Neural cell (in vitro differentiated cells): ENCODE results near the gene SYCE3. TPM values are rescaled to one million over a fixed set of nuclear protein-coding genes. Genes with fewer than 3 reads are reported as not detected.
"Not testable (repeated sequence)": the region's sequence is repeated elsewhere in the genome, so short reads cannot be mapped to it uniquely, and the experiment has no call there.

Experiments
- H2AFZ ChIP-seq: fragments of 200-600, 300-800 bp; sonication (generic), shearing (Covaris generic); 2 replicates; pipeline ENCODE4 v1.6.0; 2014; ENCODE audit warnings: low read depth, mild to moderate bottlenecking, antibody characterized with exemption, low read length, moderate library complexity
- H3F3A ChIP-seq: fragments of 200-600 bp; shearing (Covaris generic); 2 replicates; pipeline ENCODE4 v1.6.1; 2016; ENCODE audit warnings: mild to moderate bottlenecking, moderate library complexity, mixed read lengths, antibody characterized with exemption, low read length; ENCODE audit not compliant: insufficient read depth, poor library complexity, severe bottlenecking
- H3K27ac ChIP-seq: fragments of 200-600, 300-800 bp; sonication (generic), shearing (Covaris generic); 2 replicates; pipeline ENCODE4 v1.5.1; 2014; ENCODE audit warnings: mild to moderate bottlenecking, low read length, moderate library complexity
- H3K27me3 ChIP-seq: fragments of 300-800, 200-600 bp; sonication (generic), shearing (Covaris generic); 2 replicates; pipeline ENCODE4 v1.6.0; 2014; ENCODE audit warnings: mild to moderate bottlenecking, low read depth, low read length, moderate library complexity; ENCODE audit not compliant: insufficient read depth
- H3K36me3 ChIP-seq: fragments of 300-800, 200-600 bp; sonication (generic), shearing (Covaris generic); 2 replicates; pipeline ENCODE4 v1.5.1; 2014; ENCODE audit warnings: mild to moderate bottlenecking, antibody characterized with exemption, low read length, moderate library complexity; ENCODE audit not compliant: insufficient read depth
- H3K4me2 ChIP-seq: fragments of 300-800, 200-600 bp; sonication (generic), shearing (Covaris generic); 2 replicates; pipeline ENCODE4 v1.6.0; 2014; ENCODE audit warnings: mild to moderate bottlenecking, low read length
- H3K4me3 ChIP-seq: fragments of 300-800, 200-600 bp; sonication (generic), shearing (Covaris generic); 2 replicates; pipeline ENCODE4 v1.5.1; 2014; ENCODE audit warnings: mild to moderate bottlenecking, low read length, moderate library complexity
- H3K79me2 ChIP-seq: fragments of 200-600 bp; shearing (Covaris generic); replicated peaks from 2 replicates; pipeline ENCODE4 v1.6.0; 2014; ENCODE audit warnings: mild to moderate bottlenecking, low read length, moderate library complexity; ENCODE audit not compliant: insufficient read depth
- H3K9ac ChIP-seq: fragments of 300-800, 200-600 bp; sonication (generic), shearing (Covaris generic); 2 replicates; pipeline ENCODE4 v1.6.1; 2016; ENCODE audit warnings: mild to moderate bottlenecking, low read length, mixed read lengths
- H3K9me2 ChIP-seq: fragments of 200-600 bp; shearing (Covaris generic); 2 replicates; pipeline ENCODE4 v1.6.1; 2016; ENCODE audit warnings: mild to moderate bottlenecking, low read length, mixed read lengths; ENCODE audit not compliant: insufficient read depth
- H3K9me3 ChIP-seq: fragments of 200-600, 300-800 bp; sonication (generic), shearing (Covaris generic); 2 replicates; pipeline ENCODE4 v1.6.1; 2016; ENCODE audit warnings: mild to moderate bottlenecking, mixed run types, low read length, moderate library complexity, mixed read lengths
- H4K20me1 ChIP-seq: fragments of 200-600 bp; shearing (Covaris generic); 2 replicates; pipeline ENCODE4 v1.6.1; 2016; ENCODE audit warnings: mild to moderate bottlenecking, mixed run types; ENCODE audit not compliant: insufficient read depth
- EP300 ChIP-seq: fragments of 450-650 bp; conservative IDR thresholded peaks from 2 replicates; pipeline ENCODE4 v1.6.1; 2014; ENCODE audit warnings: antibody characterized with exemption, mild to moderate bottlenecking, moderate library complexity; ENCODE audit not compliant: poor library complexity, severe bottlenecking
- EZH2 ChIP-seq: fragments of 200-600, 300-800 bp; shearing (Covaris generic), sonication (generic); IDR thresholded peaks from 2 replicates; pipeline ENCODE4 v1.6.1; 2014; ENCODE audit warnings: antibody characterized with exemption, low read length, borderline replicate concordance, mild to moderate bottlenecking; ENCODE audit not compliant: insufficient read depth, poor library complexity, severe bottlenecking
- MXI1 ChIP-seq: fragments of 450-650 bp; conservative IDR thresholded peaks from 2 replicates; pipeline ENCODE4 v1.6.1; 2014; ENCODE audit warnings: antibody characterized with exemption, mild to moderate bottlenecking; ENCODE audit not compliant: poor library complexity, severe bottlenecking
- POLR2AphosphoS5 ChIP-seq: IDR thresholded peaks from 2 replicates; pipeline ENCODE4 v1.6.1; 2012
- RAD21 ChIP-seq: fragments of 450-650 bp; conservative IDR thresholded peaks from 2 replicates; pipeline ENCODE4 v1.6.1; 2014; ENCODE audit warnings: antibody characterized with exemption, mild to moderate bottlenecking, moderate library complexity
- SMC3 ChIP-seq: fragments of 450-650 bp; conservative IDR thresholded peaks from 2 replicates; pipeline ENCODE4 v1.6.1; 2014; ENCODE audit warnings: antibody characterized with exemption, mild to moderate bottlenecking, moderate library complexity; ENCODE audit not compliant: poor library complexity
- TAF1 ChIP-seq: IDR thresholded peaks from 2 replicates; pipeline ENCODE4 v1.6.1; 2012; ENCODE audit warnings: low read depth
- polyA plus RNA-seq: library from polyadenylated mRNA; depleted of rRNA; stranded (reverse); fragments of >200 nt; gene quantifications from 2 replicates; pipeline ENCODE4 v1.2.3, GENCODE V29; 2014
- TF ChIP-seq, protein P1 (sequence below): fragments of 450-650 bp; IDR thresholded peaks from 2 replicates; pipeline ENCODE4 v1.5.1; 2014; ENCODE audit warnings: antibody characterized with exemption, mild to moderate bottlenecking, moderate library complexity; ENCODE audit not compliant: poor library complexity, severe bottlenecking
- TF ChIP-seq, protein P2 (sequence below): IDR thresholded peaks from 2 replicates; pipeline ENCODE4 v1.6.1; 2012; ENCODE audit warnings: borderline replicate concordance

Gene SYCE3
- polyA plus RNA-seq, 1 donor from 2014 or later: not detected

DNA sequence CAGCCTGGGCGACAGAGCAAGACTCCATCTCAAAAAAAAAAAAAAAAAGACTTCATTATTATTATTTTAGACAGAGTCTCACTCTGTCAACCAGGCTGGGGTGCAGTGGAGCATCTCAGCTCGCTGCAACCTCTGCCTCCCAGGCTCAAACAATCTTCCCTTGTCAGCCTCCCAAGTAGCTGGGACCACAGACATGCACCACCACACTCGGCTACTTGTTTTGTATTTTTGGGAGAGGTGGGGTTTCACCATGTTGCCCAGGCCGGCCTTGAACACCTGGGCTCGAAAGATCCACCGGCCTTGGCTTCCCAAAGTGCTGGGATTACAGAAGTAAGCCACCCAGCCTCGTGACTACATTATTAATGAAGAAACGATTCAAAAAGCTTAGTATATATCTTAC lies 27.6 kb downstream of the SYCE3 start:
- Histone ChIP-seq H3F3A (no peaks in the 10 kb centered on the region), H3K9me3 (no peaks in the 10 kb centered on the region), H3K36me3 (no peaks in the 10 kb centered on the region), H3K4me3 (no peak overlapping the region), H3K27ac (no peak overlapping the region), H3K9ac (no peak overlapping the region), H3K27me3 (peaks cover 26% of the 10 kb centered on the region), H4K20me1 (no peaks in the 10 kb centered on the region), H2AFZ (no peak overlapping the region), H3K4me2 (no peak overlapping the region), H3K79me2 (no peaks in the 10 kb centered on the region), H3K9me2 (no peaks in the 10 kb centered on the region)
- TF ChIP-seq POLR2AphosphoS5 (no peak), EZH2 (no peak), MXI1 (no peak)

DNA sequence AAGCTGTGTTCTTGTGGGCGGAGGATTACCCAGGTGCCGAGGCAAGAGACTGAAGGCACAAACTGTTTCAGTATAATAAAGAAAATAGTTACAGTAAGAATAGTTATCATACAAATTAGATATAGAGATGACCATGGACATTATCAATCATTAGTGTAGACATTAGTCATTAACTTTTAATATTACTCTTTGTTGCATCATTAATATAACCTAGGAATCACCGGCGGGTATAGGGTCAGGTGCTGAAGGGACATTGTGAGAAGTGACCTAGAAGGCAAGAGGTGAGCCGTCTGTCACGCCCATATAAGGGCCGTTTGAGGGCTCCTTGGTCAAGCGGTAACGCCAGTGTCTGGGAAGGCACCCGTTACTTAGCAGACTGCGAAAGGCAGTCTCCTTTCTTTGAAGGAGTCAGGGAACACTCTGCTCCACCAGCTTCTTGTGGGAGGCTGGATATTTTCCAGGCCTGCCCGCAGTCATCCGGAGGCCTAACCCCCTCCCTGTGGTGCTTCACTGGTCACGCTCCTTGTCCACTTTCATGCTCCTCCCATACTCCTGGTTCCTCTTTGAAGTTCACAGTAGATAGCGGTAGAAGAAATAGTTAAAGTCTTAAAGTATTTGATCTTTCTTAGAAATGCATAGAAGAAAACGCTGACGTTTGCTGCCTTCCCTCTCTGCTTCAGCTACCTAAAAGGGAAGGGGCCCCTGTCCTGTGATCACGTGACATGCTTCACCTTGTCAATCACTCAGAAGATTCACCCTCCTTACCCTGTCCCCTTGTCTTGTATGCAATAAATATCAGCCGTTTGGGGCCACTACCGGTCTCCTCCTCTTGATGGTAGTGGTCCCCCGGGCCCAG lies 28.6 kb downstream of the SYCE3 start:
- H3K27ac ChIP-seq, H3K9me2 ChIP-seq, H3F3A ChIP-seq, H3K4me3 ChIP-seq, H2AFZ ChIP-seq, H3K9ac ChIP-seq, H3K36me3 ChIP-seq, H4K20me1 ChIP-seq, H3K4me2 ChIP-seq, H3K9me3 ChIP-seq, H3K79me2 ChIP-seq: not testable (repeated sequence)
- H3K27me3 ChIP-seq: peaks cover 34% of the 10 kb centered on the region

DNA sequence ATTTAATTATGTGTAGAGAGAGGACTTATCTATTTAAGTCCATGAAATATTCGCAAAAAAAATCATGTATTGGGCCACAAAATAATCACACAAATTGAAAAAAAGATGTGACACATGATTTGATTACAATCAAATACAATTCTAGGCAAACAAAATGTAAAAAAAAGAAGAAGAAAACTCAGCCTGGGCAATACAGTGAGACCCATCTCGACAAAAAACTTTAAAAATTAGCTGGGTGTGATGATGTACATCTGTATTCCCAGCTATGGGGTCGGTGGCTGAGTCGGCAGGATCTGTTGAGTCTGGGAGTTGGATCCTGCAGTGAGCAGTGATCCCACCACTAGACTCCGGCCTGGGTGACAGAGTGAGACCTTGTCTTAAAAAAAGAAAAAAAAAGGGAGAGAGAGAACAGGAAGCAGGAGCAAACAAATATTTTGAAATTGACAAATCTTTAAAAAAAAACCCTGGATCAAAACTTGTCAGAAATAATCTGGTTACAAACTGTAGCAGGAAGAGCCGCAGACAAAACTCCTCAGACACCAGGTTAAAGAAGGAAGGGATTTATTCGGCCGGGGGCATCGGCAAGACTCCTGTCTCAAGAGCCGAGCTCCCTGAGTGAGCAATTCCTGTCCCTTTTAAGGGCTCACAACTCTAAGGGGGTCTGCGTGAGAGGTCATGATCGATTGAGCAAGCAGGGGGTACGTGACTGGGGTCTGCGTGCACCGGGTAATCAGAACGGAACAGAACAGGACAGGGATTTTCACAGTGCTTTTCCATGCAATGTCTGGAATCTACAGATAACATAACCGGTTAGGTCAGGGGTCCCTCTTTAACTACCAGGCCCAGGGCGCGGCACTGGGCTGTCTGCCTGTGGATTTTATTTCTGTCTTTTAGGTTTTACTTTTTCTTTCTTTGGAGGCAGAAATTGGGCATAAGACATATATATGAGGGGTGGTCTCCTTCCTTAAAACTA lies 29.6 kb downstream of the SYCE3 start:
- Histone ChIP-seq H3K9ac (no peak overlapping the region), H3K4me3 (no peak overlapping the region), H2AFZ (no peak overlapping the region), H3F3A (no peaks in the 10 kb centered on the region), H3K27me3 (peaks cover 34% of the 10 kb centered on the region), H3K4me2 (no peak overlapping the region), H4K20me1 (no peaks in the 10 kb centered on the region), H3K36me3 (no peaks in the 10 kb centered on the region), H3K79me2 (no peaks in the 10 kb centered on the region), H3K9me3 (no peaks in the 10 kb centered on the region), H3K27ac (no peak overlapping the region), H3K9me2 (no peaks in the 10 kb centered on the region)
- TF ChIP-seq EZH2 (no peak), TAF1 (no peak), POLR2AphosphoS5 (no peak), MXI1 (no peak), SMC3 (no peak), EP300 (no peak), RAD21 (no peak)
- TF ChIP-seq, protein P1, sequence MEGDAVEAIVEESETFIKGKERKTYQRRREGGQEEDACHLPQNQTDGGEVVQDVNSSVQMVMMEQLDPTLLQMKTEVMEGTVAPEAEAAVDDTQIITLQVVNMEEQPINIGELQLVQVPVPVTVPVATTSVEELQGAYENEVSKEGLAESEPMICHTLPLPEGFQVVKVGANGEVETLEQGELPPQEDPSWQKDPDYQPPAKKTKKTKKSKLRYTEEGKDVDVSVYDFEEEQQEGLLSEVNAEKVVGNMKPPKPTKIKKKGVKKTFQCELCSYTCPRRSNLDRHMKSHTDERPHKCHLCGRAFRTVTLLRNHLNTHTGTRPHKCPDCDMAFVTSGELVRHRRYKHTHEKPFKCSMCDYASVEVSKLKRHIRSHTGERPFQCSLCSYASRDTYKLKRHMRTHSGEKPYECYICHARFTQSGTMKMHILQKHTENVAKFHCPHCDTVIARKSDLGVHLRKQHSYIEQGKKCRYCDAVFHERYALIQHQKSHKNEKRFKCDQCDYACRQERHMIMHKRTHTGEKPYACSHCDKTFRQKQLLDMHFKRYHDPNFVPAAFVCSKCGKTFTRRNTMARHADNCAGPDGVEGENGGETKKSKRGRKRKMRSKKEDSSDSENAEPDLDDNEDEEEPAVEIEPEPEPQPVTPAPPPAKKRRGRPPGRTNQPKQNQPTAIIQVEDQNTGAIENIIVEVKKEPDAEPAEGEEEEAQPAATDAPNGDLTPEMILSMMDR: no peak
- TF ChIP-seq, protein P2, sequence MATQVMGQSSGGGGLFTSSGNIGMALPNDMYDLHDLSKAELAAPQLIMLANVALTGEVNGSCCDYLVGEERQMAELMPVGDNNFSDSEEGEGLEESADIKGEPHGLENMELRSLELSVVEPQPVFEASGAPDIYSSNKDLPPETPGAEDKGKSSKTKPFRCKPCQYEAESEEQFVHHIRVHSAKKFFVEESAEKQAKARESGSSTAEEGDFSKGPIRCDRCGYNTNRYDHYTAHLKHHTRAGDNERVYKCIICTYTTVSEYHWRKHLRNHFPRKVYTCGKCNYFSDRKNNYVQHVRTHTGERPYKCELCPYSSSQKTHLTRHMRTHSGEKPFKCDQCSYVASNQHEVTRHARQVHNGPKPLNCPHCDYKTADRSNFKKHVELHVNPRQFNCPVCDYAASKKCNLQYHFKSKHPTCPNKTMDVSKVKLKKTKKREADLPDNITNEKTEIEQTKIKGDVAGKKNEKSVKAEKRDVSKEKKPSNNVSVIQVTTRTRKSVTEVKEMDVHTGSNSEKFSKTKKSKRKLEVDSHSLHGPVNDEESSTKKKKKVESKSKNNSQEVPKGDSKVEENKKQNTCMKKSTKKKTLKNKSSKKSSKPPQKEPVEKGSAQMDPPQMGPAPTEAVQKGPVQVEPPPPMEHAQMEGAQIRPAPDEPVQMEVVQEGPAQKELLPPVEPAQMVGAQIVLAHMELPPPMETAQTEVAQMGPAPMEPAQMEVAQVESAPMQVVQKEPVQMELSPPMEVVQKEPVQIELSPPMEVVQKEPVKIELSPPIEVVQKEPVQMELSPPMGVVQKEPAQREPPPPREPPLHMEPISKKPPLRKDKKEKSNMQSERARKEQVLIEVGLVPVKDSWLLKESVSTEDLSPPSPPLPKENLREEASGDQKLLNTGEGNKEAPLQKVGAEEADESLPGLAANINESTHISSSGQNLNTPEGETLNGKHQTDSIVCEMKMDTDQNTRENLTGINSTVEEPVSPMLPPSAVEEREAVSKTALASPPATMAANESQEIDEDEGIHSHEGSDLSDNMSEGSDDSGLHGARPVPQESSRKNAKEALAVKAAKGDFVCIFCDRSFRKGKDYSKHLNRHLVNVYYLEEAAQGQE: no peak
